Fibroblast of lung (primary cell): ENCODE measurements around the gene SGO2. TPM values are rescaled to one million over a fixed set of nuclear protein-coding genes. Genes with fewer than 3 reads are reported as not detected.

Experiments
- DNase-seq, 2 donors: peaks; one replicate each; pipeline versions ENCODE4 v3.0.0 to v3.0.0-alpha.2; 2010; ENCODE audit warnings: low read depth in 2 of 2
- H2AFZ ChIP-seq: 2 replicates; pipeline ENCODE4 v1.5.1; 2012; ENCODE audit warnings: low read length, control low read depth, inconsistent platforms
- H3K27ac ChIP-seq: 2 replicates; pipeline ENCODE4 v1.5.1; 2011; ENCODE audit warnings: low read length, control low read depth; ENCODE audit not compliant: insufficient read depth
- H3K27me3 ChIP-seq: 2 replicates; pipeline ENCODE4 v1.5.1; 2011; ENCODE audit warnings: mild to moderate bottlenecking, low read length; ENCODE audit not compliant: control insufficient read depth, insufficient read depth
- H3K36me3 ChIP-seq: 2 replicates; pipeline ENCODE4 v1.5.1; 2011; ENCODE audit warnings: low read length; ENCODE audit not compliant: control insufficient read depth, insufficient read depth
- H3K4me1 ChIP-seq: 2 replicates; pipeline ENCODE4 v1.5.1; 2011; ENCODE audit warnings: low read length; ENCODE audit not compliant: control insufficient read depth, insufficient read depth; ENCODE audit errors: extremely low read depth
- H3K4me2 ChIP-seq: 2 replicates; pipeline ENCODE4 v1.5.1; 2011; ENCODE audit warnings: low read length, control low read depth; ENCODE audit not compliant: insufficient read depth; ENCODE audit errors: extremely low read depth
- H3K4me3 ChIP-seq, 4 experiments: fragments of 200-600 bp in 1 of 4; sonication (generic) in 1 of 4; replicated peaks in 1 of 4; 2 replicates each; pipeline ENCODE4 v1.5.1; 2011 to 2016; ENCODE audit warnings: low read length in 4 of 4, low read depth in 3 of 4, mild to moderate bottlenecking in 3 of 4, control low read depth in 2 of 4, inconsistent platforms in 1 of 4, mixed read lengths in 1 of 4; ENCODE audit not compliant: insufficient read depth in 1 of 4; ENCODE audit errors: control extremely low read depth in 1 of 4
- H3K79me2 ChIP-seq: 2 replicates; pipeline ENCODE4 v1.5.1; 2012; ENCODE audit warnings: mild to moderate bottlenecking, low read length, inconsistent platforms; ENCODE audit not compliant: control insufficient read depth, insufficient read depth
- H3K9ac ChIP-seq: 2 replicates; pipeline ENCODE4 v1.5.1; 2011; ENCODE audit warnings: mild to moderate bottlenecking, low read length, control low read depth; ENCODE audit not compliant: insufficient read depth
- H3K9me3 ChIP-seq: 2 replicates; pipeline ENCODE4 v1.5.1; 2012; ENCODE audit warnings: low read depth, low read length; ENCODE audit not compliant: control insufficient read depth, insufficient read depth
- H4K20me1 ChIP-seq: 2 replicates; pipeline ENCODE4 v1.5.1; 2011; ENCODE audit warnings: low read length; ENCODE audit not compliant: control insufficient read depth, insufficient read depth; ENCODE audit errors: extremely low read depth
- CTCF ChIP-seq, 2 donors: IDR thresholded peaks in 1 of 2; conservative IDR thresholded peaks in 1 of 2; 1 replicate in 1 of 2; 2 replicates in 1 of 2; pipeline ENCODE4 v1.5.1; 2011 to 2012; ENCODE audit warnings: low read length in 2 of 2, control low read depth in 1 of 2, inconsistent platforms in 1 of 2, low read depth in 1 of 2, mild to moderate bottlenecking in 1 of 2
- EZH2 ChIP-seq: IDR thresholded peaks from 2 replicates; pipeline ENCODE4 v1.5.1; 2012; ENCODE audit warnings: low read length, control low read depth, mild to moderate bottlenecking; ENCODE audit errors: missing control alignments
- polyA plus RNA-seq, 2 donors: library from polyadenylated mRNA; depleted of rRNA in 1 of 2; stranded (reverse) in 1 of 2; unstranded in 1 of 2; fragments of >200 nt; gene quantifications; 2 replicates each; pipeline ENCODE4 v1.2.1, GENCODE V29; 2011 to 2012; ENCODE audit warnings: missing spikeins in 1 of 2
- total RNA-seq: library from RNA; depleted of rRNA; stranded (reverse); fragments of >200 nt; gene quantifications from 2 replicates; pipeline ENCODE4 v1.2.1, GENCODE V29; 2014

Gene SGO2
- total and polyA plus RNA-seq, 2 donors (not counting 1 experiment from before 2014, with no cell fraction given): 5.4 to 6.9 TPM

DNA sequence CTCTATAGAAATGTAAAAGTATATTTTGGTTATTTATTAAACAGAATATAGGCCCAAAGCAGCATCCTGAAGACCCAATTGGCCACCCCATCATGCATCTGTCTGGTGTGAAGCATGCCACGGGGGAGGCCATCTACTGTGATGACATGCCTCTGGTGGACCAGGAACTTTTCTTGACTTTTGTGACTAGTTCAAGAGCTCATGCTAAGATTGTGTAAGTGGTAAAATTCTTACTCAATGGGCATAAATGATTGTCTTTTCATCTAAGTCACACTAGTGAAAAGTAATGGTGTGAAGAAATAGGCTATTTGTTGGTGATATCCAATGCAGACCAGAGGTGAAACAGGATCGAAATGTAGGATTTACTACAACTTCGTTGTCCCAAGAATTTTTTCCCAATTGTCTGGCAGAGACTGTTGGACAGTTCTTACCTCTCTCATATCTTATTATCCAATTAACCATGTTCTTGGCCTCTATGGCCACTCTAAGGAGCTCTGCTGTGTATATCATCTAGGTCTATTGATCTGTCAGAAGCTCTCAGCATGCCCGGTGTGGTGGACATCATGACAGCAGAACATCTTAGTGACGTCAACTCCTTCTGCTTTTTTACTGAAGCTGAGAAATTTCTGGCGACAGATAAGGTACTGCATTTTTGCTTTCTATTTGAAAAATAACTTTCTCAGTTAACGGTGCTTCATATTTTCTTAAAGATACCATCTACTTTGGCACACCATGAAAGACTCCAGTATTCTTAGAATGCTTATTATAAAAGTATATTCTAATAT is 94.8 kb downstream of the SGO2 start:
- H3K79me2 ChIP-seq: no peaks in the 10 kb centered on the region
- no peak overlapping the region for H3K9ac ChIP-seq
- H3K27ac ChIP-seq: no peak overlapping the region
- no peak for DNase-seq
- no peak overlapping the region for H3K4me2 ChIP-seq
- peaks cover 2% of the 10 kb centered on the region for H3K4me1 ChIP-seq
- no peaks in the 10 kb centered on the region for H3K9me3 ChIP-seq
- H3K27me3 ChIP-seq: no peaks in the 10 kb centered on the region
- no peak for TF ChIP-seq CTCF (conservative IDR thresholded peaks at IDR 0.05 in 1 of 2, IDR thresholded peaks at IDR 0.05 in 1 of 2; ENCODE audit: low read depth in 1 of 2, low read length in 2 of 2)
- no peaks in the 10 kb centered on the region for H3K36me3 ChIP-seq
- no peak overlapping the region for H2AFZ ChIP-seq
- H4K20me1 ChIP-seq: no peaks in the 10 kb centered on the region
- no peak overlapping the region for H3K4me3 ChIP-seq

DNA sequence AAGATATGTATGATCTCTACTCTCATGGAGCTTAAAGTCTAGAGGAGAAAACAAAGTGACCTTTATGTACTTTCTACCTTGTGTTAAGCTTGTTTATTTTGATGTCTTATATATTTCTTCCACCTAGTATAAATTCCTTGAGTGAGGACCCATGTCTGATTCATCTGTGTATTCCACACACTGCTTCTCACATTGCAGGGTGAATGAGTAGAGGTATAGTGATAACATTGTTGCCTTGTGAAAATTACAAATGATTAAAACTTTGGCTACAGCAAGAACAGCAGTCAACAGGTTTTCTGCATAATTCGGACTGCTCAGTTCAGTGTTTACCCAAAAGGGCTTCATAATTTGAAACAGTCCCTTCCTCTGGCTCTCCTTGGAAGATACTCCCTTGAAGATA is 96.1 kb downstream of the SGO2 start:
- Histone ChIP-seq H3K4me1 (peaks cover 2% of the 10 kb centered on the region), H3K27me3 (no peaks in the 10 kb centered on the region), H2AFZ (no peak overlapping the region), H3K79me2 (no peaks in the 10 kb centered on the region), H3K27ac (no peak overlapping the region), H3K4me3 (no peak overlapping the region), H3K9ac (no peak overlapping the region), H4K20me1 (no peaks in the 10 kb centered on the region), H3K4me2 (no peak overlapping the region), H3K36me3 (no peaks in the 10 kb centered on the region), H3K9me3 (no peaks in the 10 kb centered on the region)
- DNase-seq: no peak
- TF ChIP-seq CTCF (conservative IDR thresholded peaks at IDR 0.05 in 1 of 2, IDR thresholded peaks at IDR 0.05 in 1 of 2; ENCODE audit: low read depth in 1 of 2, low read length in 2 of 2): no peak
- no peak for TF ChIP-seq EZH2

DNA sequence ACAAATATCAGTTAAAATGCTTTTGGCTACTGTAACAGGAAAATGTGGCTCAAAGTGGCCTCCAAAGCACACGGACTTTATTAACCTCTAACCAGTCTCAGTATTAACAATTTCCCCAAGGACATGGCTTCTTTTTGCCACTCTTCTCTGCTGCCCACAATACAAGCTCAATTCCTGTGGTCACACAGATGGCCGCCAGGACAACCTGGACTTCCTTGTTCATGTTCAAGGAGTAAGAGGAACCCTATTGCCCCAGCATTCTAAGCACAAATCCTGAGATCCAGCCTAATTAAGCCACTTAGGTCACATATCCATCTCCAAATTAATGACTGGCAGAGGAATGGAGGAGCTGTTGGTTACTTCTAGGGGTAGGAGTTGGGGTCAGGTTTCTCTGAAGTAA is 98.0 kb downstream of the SGO2 start:
- H3K4me3 ChIP-seq: no peak overlapping the region
- no peaks in the 10 kb centered on the region for H3K9me3 ChIP-seq
- no peaks in the 10 kb centered on the region for H3K36me3 ChIP-seq
- no peaks in the 10 kb centered on the region for H3K79me2 ChIP-seq
- H3K4me2 ChIP-seq: no peak overlapping the region
- H3K27me3 ChIP-seq: no peaks in the 10 kb centered on the region
- no peaks in the 10 kb centered on the region for H3K4me1 ChIP-seq
- H3K9ac ChIP-seq: no peak overlapping the region
- H4K20me1 ChIP-seq: no peaks in the 10 kb centered on the region
- H2AFZ ChIP-seq: no peak overlapping the region
- no peak for TF ChIP-seq EZH2
- no peak for TF ChIP-seq CTCF (conservative IDR thresholded peaks at IDR 0.05 in 1 of 2, IDR thresholded peaks at IDR 0.05 in 1 of 2; ENCODE audit: low read depth in 1 of 2, low read length in 2 of 2)
- DNase-seq: no peak
- H3K27ac ChIP-seq: no peak overlapping the region
